GM10266 (cell line): ENCODE data around the gene TMEM61.

Source experiments
- DNase-seq: peaks from one replicate; pipeline ENCODE4 v3.0.0; 2012; ENCODE audit errors: extremely low spot score
- TF ChIP-seq, protein P1 (sequence below): IDR thresholded peaks from 2 replicates; pipeline ENCODE4 v1.5.1; 2012; ENCODE audit warnings: mild to moderate bottlenecking, low read depth; ENCODE audit not compliant: control insufficient read depth, insufficient read depth; ENCODE audit errors: missing control alignments

TMEM61 gene

DNA sequence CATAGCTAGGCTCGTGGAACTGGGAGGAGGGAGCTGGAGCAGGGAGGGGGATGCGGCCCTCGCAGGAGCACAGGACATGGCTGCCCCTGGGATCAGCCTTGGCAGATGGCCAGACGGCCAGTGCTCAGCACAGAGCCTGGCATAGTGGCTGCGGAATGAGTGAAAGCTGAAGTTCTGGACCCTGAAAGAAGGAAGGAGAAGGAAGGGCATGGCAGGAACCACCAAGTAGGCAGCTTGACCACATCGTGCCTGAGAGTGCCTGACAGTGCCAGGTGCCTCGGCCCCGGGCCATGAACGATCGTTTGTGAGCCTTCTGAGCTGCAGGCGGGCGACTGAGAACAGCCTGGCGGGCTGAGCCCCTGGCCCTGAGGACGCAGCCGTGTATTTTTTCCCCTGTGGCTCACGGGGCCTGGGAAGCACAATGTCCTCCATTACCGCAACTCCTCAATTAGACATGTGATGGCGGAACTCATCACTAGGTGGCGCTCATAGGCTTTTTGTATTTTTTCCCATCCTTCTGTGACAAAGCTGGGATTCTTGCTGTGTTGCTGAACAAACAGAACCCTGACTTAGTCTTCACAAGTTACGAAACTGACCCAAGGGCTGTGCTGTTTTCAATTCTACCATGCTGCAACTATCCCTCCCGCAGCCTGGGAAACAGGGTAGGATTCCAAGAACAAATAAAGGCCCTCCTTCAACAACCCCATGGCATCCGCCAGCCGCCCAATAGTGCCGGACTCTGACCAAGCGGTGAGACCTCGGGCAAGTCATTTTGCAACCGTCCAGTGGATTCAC is 29.9 kb upstream of the TMEM61 start:
- TF ChIP-seq, protein P1, sequence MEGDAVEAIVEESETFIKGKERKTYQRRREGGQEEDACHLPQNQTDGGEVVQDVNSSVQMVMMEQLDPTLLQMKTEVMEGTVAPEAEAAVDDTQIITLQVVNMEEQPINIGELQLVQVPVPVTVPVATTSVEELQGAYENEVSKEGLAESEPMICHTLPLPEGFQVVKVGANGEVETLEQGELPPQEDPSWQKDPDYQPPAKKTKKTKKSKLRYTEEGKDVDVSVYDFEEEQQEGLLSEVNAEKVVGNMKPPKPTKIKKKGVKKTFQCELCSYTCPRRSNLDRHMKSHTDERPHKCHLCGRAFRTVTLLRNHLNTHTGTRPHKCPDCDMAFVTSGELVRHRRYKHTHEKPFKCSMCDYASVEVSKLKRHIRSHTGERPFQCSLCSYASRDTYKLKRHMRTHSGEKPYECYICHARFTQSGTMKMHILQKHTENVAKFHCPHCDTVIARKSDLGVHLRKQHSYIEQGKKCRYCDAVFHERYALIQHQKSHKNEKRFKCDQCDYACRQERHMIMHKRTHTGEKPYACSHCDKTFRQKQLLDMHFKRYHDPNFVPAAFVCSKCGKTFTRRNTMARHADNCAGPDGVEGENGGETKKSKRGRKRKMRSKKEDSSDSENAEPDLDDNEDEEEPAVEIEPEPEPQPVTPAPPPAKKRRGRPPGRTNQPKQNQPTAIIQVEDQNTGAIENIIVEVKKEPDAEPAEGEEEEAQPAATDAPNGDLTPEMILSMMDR: peak; percentile 77
- peak; percentile 62 for DNase-seq

DNA sequence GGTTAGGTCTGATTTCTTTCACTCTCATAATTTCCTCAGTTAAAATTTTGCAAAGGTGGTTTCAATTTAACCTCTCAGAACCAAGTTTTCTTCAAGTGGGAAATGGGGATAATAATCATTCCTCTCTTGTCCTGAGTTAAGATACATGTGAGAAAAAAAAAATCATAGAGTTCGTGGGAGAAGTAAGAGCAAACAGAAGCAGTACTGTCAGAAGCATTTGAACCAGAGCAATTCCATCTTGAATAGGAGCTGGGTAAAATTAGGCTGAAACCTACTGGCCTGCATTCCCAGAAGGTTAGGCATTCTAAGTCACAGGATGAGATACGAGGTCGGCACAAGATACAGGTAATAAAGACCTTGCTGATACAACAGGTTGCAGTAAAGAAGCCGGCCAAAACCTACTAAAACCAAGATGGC is 28.6 kb upstream of the TMEM61 start:
- no peak for DNase-seq
- TF ChIP-seq, protein P1: no peak

DNA sequence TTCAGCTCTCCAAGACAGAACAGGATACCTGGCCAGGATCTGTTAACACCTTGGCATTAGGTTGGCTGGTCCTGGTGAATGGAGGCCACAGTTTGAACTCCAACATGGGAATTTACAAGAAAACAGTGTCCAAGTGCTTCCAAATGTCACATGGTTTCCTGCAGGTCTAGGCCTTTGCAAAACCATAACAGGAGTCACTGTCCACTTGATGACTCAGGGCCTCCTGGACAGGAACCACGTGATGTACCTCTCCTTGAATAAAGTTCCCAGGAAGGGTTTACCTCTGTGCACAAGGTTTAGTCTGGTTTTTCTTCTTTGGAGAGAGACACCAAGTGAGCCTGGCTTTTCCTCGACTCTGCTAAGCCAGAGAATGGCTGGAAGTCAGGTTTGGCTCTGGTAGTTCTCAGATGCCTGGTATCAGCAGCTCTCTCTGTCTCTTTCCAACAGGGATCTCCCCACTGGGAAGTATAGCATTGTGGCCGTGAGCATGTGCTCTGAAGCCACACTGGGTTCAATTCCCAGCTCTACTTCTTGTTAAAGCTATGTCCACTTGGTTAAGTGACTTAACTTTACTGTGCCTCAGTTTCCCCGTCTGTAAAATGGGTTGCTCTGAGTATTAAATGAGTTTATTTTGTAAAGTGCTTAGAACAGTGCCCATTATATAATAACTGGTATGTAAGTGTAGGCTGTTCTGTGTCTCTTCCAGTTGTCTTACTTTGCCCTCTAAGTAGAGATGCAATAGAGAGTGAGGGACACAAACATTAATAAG is 27.3 kb upstream of the TMEM61 start:
- no peak for DNase-seq
- TF ChIP-seq, protein P1: no peak

DNA sequence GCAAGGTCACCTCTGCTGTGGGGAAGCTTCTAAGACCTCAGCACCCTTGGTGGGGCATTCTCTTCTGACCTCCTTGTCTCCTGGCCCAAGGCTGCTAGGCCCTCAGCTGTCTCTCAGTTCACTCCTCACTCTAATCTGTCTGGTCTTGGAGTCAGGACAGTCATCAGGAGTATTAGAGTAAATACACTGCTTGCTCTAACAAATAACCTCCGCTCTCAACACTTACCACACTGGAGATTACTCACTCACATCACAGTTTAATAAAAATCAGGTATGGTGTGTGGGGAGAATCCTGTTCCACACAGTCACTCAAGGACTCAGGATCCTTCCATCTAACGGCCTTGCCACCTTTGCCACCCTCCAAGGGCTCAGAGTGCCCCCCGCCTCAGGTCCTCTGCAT is 26.6 kb upstream of the TMEM61 start:
- TF ChIP-seq, protein P1: no peak
- DNase-seq: no peak

DNA sequence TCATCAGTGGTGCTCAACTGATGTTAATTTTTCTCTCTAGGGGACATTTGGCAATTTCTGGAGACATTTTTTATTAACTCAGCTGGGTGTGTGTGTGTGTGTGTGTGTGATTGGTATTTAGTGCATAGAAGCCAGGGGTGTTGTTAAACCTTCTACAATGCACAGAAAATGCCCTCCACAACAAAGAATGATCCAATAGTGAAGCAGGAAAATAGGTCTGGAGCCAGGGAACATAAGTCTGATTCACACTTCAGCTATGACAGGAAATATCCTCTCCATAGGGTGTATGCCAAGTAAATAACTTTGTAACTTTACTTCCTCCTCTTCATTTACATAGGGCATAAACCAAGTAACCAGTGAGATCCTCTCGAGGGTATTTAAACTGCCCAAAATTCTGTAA is 25.1 kb upstream of the TMEM61 start:
- DNase-seq: no peak
- TF ChIP-seq, protein P1: no peak

DNA sequence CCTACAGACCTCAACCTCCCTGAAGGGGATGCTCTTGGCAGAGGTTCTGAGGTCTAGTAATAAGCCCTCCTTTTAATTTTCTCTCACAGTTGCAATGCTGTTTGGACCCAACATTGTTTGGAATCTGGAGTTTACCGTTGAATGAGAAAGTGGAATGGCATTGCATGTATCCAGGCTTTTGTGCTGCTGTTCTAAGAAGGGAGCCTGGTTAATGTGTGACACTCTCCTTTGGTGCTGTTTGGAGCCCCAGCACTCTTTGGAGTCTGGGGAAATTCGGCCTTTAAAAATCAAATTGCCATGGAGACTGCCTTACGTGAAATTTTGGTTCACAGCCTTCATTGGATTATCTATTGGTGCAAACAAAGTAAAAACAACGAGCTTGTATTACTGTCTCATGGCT is 23.7 kb upstream of the TMEM61 start:
- DNase-seq: no peak

More for the DNA sequence above, 23.7 kb upstream of the TMEM61 start:
- TF ChIP-seq, protein P1: no peak
